ENCODE data around the gene CDH13.

The CDH13 gene

GRCh38 chr16:82767198-82767597 lies 140.4 kb downstream of the CDH13 start:
- H3K4me3 ChIP-seq (ENCODE audit: low read length) = no peak overlapping the region
- no peak for TF ChIP-seq ZNF274 (IDR thresholded peaks at IDR 0.05; ENCODE audit: low read depth, low read length)

- no peak for TF ChIP-seq ZNF274 (IDR thresholded peaks at IDR 0.05; ENCODE audit: low read depth, low read length)
- H3K4me3 ChIP-seq (ENCODE audit: low read length) = no peak overlapping the region
Measured at GRCh38 chr16:82767808-82768207, 141.0 kb downstream of the CDH13 start.

- H3K4me3 ChIP-seq (ENCODE audit: low read length) = no peak overlapping the region
- TF ChIP-seq ZNF274 (IDR thresholded peaks at IDR 0.05; ENCODE audit: low read depth, low read length) = no peak
Measured at GRCh38 chr16:82769845-82770244, 143.1 kb downstream of the CDH13 start.

GRCh38 chr16:82772215-82772614 lies 145.4 kb downstream of the CDH13 start:
- TF ChIP-seq ZNF274 (IDR thresholded peaks at IDR 0.05; ENCODE audit: low read depth, low read length) = no peak
- H3K4me3 ChIP-seq (ENCODE audit: low read length) = no peak overlapping the region

- H3K4me3 ChIP-seq (ENCODE audit: low read length) = no peak overlapping the region
- TF ChIP-seq ZNF274 (IDR thresholded peaks at IDR 0.05; ENCODE audit: low read depth, low read length) = no peak
Measured at GRCh38 chr16:82773018-82773417, 146.2 kb downstream of the CDH13 start.

GRCh38 chr16:82776470-82777146 lies 149.8 kb downstream of the CDH13 start:
- no peak for TF ChIP-seq ZNF274 (IDR thresholded peaks at IDR 0.05; ENCODE audit: low read depth, low read length)
- no peak overlapping the region for H3K4me3 ChIP-seq (ENCODE audit: low read length)

GRCh38 chr16:82782715-82783251 lies 156.0 kb downstream of the CDH13 start:
- TF ChIP-seq ZNF274 (IDR thresholded peaks at IDR 0.05; ENCODE audit: low read depth, low read length) = no peak
- H3K4me3 ChIP-seq (ENCODE audit: low read length) = no peak overlapping the region

GRCh38 chr16:82783933-82784572 lies 157.3 kb downstream of the CDH13 start:
- TF ChIP-seq ZNF274 (IDR thresholded peaks at IDR 0.05; ENCODE audit: low read depth, low read length) = no peak
- H3K4me3 ChIP-seq (ENCODE audit: low read length) = no peak overlapping the region

- no peak overlapping the region for H3K4me3 ChIP-seq (ENCODE audit: low read length)
Measured at GRCh38 chr16:82784573-82784968, 157.8 kb downstream of the CDH13 start.

GRCh38 chr16:82788225-82788624 lies 161.5 kb downstream of the CDH13 start:
- TF ChIP-seq ZNF274 (IDR thresholded peaks at IDR 0.05; ENCODE audit: low read depth, low read length) = no peak
- no peak overlapping the region for H3K4me3 ChIP-seq (ENCODE audit: low read length)

More at GRCh38 chr16:82784573-82784968, 157.8 kb downstream of the CDH13 start:
- TF ChIP-seq ZNF274 (IDR thresholded peaks at IDR 0.05; ENCODE audit: low read depth, low read length) = no peak

GRCh38 chr16:82788919-82789318 lies 162.2 kb downstream of the CDH13 start:
- TF ChIP-seq ZNF274 (IDR thresholded peaks at IDR 0.05; ENCODE audit: low read depth, low read length) = no peak
- no peak overlapping the region for H3K4me3 ChIP-seq (ENCODE audit: low read length)

- TF ChIP-seq ZNF274 (IDR thresholded peaks at IDR 0.05; ENCODE audit: low read depth, low read length) = no peak
- H3K4me3 ChIP-seq (ENCODE audit: low read length) = no peak overlapping the region
Measured at GRCh38 chr16:82792693-82793092, 165.9 kb downstream of the CDH13 start.

GRCh38 chr16:82793528-82794245 lies 166.9 kb downstream of the CDH13 start:
- no peak for TF ChIP-seq ZNF274 (IDR thresholded peaks at IDR 0.05; ENCODE audit: low read depth, low read length)
- no peak overlapping the region for H3K4me3 ChIP-seq (ENCODE audit: low read length)

GRCh38 chr16:82796047-82796446 lies 169.3 kb downstream of the CDH13 start:
- H3K4me3 ChIP-seq (ENCODE audit: low read length) = no peak overlapping the region
- TF ChIP-seq ZNF274 (IDR thresholded peaks at IDR 0.05; ENCODE audit: low read depth, low read length) = no peak

- TF ChIP-seq ZNF274 (IDR thresholded peaks at IDR 0.05; ENCODE audit: low read depth, low read length) = no peak
- no peak overlapping the region for H3K4me3 ChIP-seq (ENCODE audit: low read length)
Measured at GRCh38 chr16:82801361-82801760, 174.6 kb downstream of the CDH13 start.
